ENCODE measurements around the gene FREM1. TPM values are rescaled to one million over a fixed set of nuclear protein-coding genes. Genes with fewer than 3 reads are reported as not detected.

FREM1 gene
- total RNA-seq, 4 donors from 2014 or later: 0.68 to 3.4 (median 1.7) TPM

DNA sequence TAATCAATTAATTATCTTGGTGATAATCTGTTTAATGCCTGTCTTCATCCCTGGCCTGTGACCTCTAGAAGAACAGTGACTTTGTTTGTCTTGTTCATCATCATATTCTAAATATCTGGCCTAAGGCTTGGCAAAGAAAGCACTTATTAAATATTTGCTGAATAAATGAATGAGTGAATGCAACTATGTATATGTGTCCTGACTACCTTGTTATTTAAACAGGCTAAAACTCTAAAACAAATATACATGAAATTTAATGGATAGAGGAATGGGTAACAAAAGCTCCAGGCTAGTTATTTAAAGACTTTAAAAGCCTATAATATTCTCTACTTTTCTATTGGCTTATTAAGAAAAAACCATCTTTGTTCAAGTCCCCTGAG lies 96.0 kb downstream of the FREM1 start:
- H3K4me1 ChIP-seq: no peaks in the 10 kb centered on the region
- intact Hi-C loops (cut with DNase I): no loop called here
- H3K27ac ChIP-seq: no peak overlapping the region
- H3K9me3 ChIP-seq: no peaks in the 10 kb centered on the region
- H3K36me3 ChIP-seq: no peaks in the 10 kb centered on the region
- no peak for DNase-seq
- H3K4me3 ChIP-seq (replicated peaks in 1 of 3): no peak overlapping the region
- TF ChIP-seq, protein P1, sequence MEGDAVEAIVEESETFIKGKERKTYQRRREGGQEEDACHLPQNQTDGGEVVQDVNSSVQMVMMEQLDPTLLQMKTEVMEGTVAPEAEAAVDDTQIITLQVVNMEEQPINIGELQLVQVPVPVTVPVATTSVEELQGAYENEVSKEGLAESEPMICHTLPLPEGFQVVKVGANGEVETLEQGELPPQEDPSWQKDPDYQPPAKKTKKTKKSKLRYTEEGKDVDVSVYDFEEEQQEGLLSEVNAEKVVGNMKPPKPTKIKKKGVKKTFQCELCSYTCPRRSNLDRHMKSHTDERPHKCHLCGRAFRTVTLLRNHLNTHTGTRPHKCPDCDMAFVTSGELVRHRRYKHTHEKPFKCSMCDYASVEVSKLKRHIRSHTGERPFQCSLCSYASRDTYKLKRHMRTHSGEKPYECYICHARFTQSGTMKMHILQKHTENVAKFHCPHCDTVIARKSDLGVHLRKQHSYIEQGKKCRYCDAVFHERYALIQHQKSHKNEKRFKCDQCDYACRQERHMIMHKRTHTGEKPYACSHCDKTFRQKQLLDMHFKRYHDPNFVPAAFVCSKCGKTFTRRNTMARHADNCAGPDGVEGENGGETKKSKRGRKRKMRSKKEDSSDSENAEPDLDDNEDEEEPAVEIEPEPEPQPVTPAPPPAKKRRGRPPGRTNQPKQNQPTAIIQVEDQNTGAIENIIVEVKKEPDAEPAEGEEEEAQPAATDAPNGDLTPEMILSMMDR (IDR thresholded peaks at IDR 0.05): no peak
- TF ChIP-seq POLR2A (IDR thresholded peaks at IDR 0.05): no peak
- no peaks in the 10 kb centered on the region for H3K27me3 ChIP-seq

DNA sequence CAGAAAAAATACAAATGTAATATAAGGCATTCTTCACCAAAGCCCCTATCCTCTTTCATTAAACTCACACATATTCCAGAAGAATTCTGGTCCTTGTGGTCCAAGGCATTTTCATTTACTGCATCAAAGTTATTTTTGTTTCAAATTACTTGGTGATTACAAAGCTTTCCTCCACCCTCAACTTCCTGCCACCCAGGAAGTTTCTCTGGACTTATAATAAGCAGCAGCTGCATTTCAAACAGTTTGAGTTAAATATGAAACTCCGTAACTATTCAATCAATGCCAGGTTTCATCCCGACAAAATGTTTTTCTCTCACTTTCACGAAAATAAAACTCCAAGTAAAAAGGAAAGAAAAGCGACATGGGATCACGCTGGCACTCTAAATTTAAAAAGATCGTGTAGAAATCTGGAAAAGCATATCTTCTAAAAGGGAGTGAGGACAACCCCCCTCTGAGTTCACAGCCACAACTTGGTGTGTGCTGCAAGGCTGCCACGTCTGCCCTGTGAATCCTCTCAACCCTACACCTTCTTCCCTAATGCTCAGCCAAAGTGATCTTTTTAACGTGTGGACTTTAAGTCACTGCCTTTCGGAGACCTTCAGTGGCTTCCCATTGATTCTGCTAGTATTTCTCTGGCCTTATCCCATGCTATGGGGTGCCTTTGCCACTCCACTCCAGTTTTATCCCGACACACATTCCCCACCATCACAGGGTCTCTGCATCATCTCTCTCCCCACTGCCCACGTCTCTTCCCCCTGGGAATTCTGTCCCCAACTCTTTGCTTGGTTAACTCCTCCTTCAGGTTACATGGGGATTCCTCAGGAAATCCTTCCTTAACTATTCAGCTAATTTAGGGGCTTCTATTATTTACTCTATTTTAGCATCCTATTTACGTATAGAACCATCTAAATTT lies 96.6 kb downstream of the FREM1 start:
- Histone ChIP-seq H3K9me3 (no peaks in the 10 kb centered on the region), H3K4me1 (no peaks in the 10 kb centered on the region), H3K27me3 (no peaks in the 10 kb centered on the region), H3K4me3 (replicated peaks in 1 of 3) (no peak overlapping the region), H3K27ac (no peak overlapping the region), H3K36me3 (no peaks in the 10 kb centered on the region)
- WGBS, 2 donors: 76 to 81% methylated on average over 12 of the region's 12 CpGs
- no peak for TF ChIP-seq POLR2A (IDR thresholded peaks at IDR 0.05)
- TF ChIP-seq, protein P1 (IDR thresholded peaks at IDR 0.05): no peak
- intact Hi-C loops (cut with DNase I): no loop called here
- DNase-seq: no peak

DNA sequence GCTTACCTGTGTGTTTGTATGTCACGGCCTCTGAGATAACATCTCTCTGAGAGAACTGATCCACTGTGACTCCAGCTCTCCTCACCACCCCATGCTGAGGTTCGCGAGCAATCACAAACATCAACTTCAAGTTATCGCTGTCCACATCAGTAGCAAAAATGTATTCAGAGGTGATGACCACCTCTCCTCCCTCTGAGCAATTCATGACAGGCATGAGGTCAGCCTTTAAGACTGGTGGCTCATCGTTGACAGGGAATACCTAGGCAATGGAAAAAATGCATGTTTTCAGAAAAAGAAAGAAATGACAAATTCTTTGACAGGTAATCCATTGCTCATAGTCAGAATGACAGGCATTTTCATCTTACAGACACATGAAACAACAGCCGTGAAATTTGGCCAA lies 97.4 kb downstream of the FREM1 start:
- Histone ChIP-seq H3K9me3 (no peaks in the 10 kb centered on the region), H3K36me3 (no peaks in the 10 kb centered on the region), H3K4me1 (no peaks in the 10 kb centered on the region), H3K27me3 (no peaks in the 10 kb centered on the region), H3K4me3 (replicated peaks in 1 of 3) (no peak overlapping the region), H3K27ac (no peak overlapping the region)
- intact Hi-C loops (cut with DNase I): no loop called here
- WGBS, 2 donors: 89 to 92% methylated on average over 6 of the region's 6 CpGs
- DNase-seq: no peak
- no peak for TF ChIP-seq POLR2A (IDR thresholded peaks at IDR 0.05)
- TF ChIP-seq, protein P1 (IDR thresholded peaks at IDR 0.05): no peak

DNA sequence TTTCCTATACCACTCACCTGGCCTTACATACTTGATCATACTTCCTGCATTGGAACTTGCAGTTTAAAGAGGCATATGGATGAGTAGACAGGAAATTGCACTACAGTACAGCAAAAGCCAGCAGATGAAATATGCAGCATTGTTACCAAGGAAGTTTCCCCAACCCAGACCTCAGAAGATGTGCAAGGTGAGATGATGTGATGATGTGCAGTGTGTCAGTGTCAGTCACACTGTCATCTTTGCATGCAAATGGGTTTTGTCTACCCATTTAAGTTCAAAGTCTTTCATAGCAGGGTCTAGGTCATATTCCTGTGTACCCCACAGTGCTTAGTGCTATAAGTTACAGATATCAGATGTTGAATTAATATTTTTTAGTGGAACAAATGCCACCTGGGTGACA lies 98.4 kb downstream of the FREM1 start:
- Histone ChIP-seq H3K27ac (no peak overlapping the region), H3K9me3 (no peaks in the 10 kb centered on the region), H3K36me3 (no peaks in the 10 kb centered on the region), H3K27me3 (no peaks in the 10 kb centered on the region), H3K4me1 (no peaks in the 10 kb centered on the region), H3K4me3 (replicated peaks in 1 of 3) (no peak overlapping the region)
- intact Hi-C loops (cut with DNase I): no loop called here
- no peak for DNase-seq
- TF ChIP-seq POLR2A (IDR thresholded peaks at IDR 0.05): no peak
- TF ChIP-seq, protein P1 (IDR thresholded peaks at IDR 0.05): no peak

DNA sequence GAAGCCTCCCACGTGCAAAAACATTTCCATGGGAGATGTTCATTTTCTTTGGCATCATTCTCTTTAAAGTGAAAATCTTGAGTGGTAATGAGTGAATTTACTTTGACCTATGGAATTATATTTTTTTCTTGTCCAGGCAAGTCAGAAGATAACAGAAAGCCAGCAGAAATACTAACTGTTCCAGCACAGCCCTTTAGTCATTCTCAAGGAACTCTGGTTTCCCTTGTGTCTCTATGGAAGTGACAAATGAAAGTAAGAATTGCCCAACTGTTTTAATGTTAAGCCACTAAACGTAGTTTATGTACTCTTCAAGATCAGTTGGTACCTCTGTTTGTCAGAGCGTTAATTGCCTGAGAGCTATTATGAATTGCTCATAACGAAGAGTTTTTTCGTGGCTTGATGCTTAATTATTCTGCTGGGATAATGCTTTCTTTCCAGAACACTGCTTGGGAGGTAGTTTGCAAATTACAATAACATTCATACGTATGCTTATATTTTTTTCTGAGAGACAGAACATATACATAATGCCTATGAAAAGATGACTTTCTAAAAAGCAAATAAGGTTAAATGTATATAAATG lies 103.2 kb downstream of the FREM1 start:
- Histone ChIP-seq H3K4me3 (replicated peaks in 1 of 3) (no peak overlapping the region), H3K27me3 (no peaks in the 10 kb centered on the region), H3K9me3 (no peaks in the 10 kb centered on the region), H3K4me1 (no peaks in the 10 kb centered on the region), H3K36me3 (no peaks in the 10 kb centered on the region), H3K27ac (no peak overlapping the region)
- intact Hi-C loops (cut with DNase I): no loop called here
- WGBS, 2 donors: 76 to 87% methylated on average over 6 of the region's 6 CpGs
- TF ChIP-seq POLR2A (IDR thresholded peaks at IDR 0.05): no peak
- TF ChIP-seq, protein P1 (IDR thresholded peaks at IDR 0.05): no peak
- no peak for DNase-seq

All from thyroid gland (tissue), 4 donors.